Smooth muscle cell (in vitro differentiated cells): ENCODE measurements around the gene ATP4A. TPM values are rescaled to one million over a fixed set of nuclear protein-coding genes. Genes with fewer than 3 reads are reported as not detected.

Experiments used
- DNase-seq: peaks from one replicate; lab custom pipeline; 2025; ENCODE audit not compliant: unreplicated experiment; lab: John Stamatoyannopoulos, UW
- H2AFZ ChIP-seq: fragments of 200-600 bp; sonication (generic); 2 replicates; pipeline ENCODE4 v1.6.0; 2016; ENCODE audit warnings: antibody characterized with exemption, low read depth, mild to moderate bottlenecking
- H3F3A ChIP-seq: fragments of 200-600 bp; sonication (generic); 2 replicates; pipeline ENCODE4 v1.6.0; 2017; ENCODE audit warnings: antibody characterized with exemption, low read depth
- H3K27ac ChIP-seq: fragments of 200-600 bp; sonication (generic); 2 replicates; pipeline ENCODE4 v1.5.1; 2016; ENCODE audit warnings: low read depth, mild to moderate bottlenecking
- H3K27me3 ChIP-seq: fragments of 200-600 bp; sonication (generic); 2 replicates; pipeline ENCODE4 v1.6.1; 2016; ENCODE audit warnings: low read depth, mild to moderate bottlenecking
- H3K36me3 ChIP-seq: fragments of 200-600 bp; sonication (generic); 2 replicates; pipeline ENCODE4 v1.5.1; 2016; ENCODE audit warnings: low read depth
- H3K4me1 ChIP-seq: fragments of 200-600 bp; sonication (generic); 2 replicates; pipeline ENCODE4 v1.5.1; 2016; ENCODE audit warnings: low read depth
- H3K4me2 ChIP-seq: fragments of 200-600 bp; sonication (generic); 2 replicates; pipeline ENCODE4 v1.6.0; 2016; ENCODE audit warnings: mild to moderate bottlenecking
- H3K4me3 ChIP-seq: fragments of 200-600 bp; sonication (generic); 2 replicates; pipeline ENCODE4 v1.5.1; 2016; ENCODE audit warnings: mild to moderate bottlenecking
- H3K79me2 ChIP-seq: fragments of 200-600 bp; sonication (generic); 2 replicates; pipeline ENCODE4 v1.6.0; 2016; ENCODE audit warnings: low read depth, mild to moderate bottlenecking
- H3K9ac ChIP-seq: fragments of 200-600 bp; sonication (generic); 2 replicates; pipeline ENCODE4 v1.6.0; 2016; ENCODE audit warnings: low read depth
- H3K9me3 ChIP-seq: fragments of 200-600 bp; sonication (generic); replicated peaks from 2 replicates; pipeline ENCODE4 v1.5.1; 2016; ENCODE audit warnings: low read depth
- H4K20me1 ChIP-seq: fragments of 200-600 bp; sonication (generic); 2 replicates; pipeline ENCODE4 v1.6.0; 2016; ENCODE audit warnings: low read depth
- WGBS: methylation state at CpG from one replicate; pipeline ENCODE4 v1.1.7; 2016; ENCODE audit warnings: low lambda C conversion rate; 5-methylcytosine and 5-hydroxymethylcytosine counted together
- polyA plus RNA-seq: library from polyadenylated mRNA; unstranded; fragments of >200 nt; fragmentation: Nextera tagmentation; extraction: Ambion mirVana; gene quantifications from 2 replicates; pipeline ENCODE4 v1.2.1, GENCODE V29; 2016
- total RNA-seq: library from RNA; depleted of rRNA; stranded (reverse); fragments of >200 nt; gene quantifications from 2 replicates; pipeline ENCODE4 v1.2.3, GENCODE V29; 2014
- TF ChIP-seq, protein P1 (sequence below): fragments of 200-600 bp; sonication (generic); IDR thresholded peaks from 2 replicates; pipeline ENCODE4 v1.5.1; 2017; ENCODE audit warnings: borderline replicate concordance, mild to moderate bottlenecking, antibody characterized with exemption; ENCODE audit not compliant: insufficient read depth, poor library complexity, severe bottlenecking

Gene ATP4A
- total and polyA plus RNA-seq, 2 experiments from 2014 or later: not detected

DNA sequence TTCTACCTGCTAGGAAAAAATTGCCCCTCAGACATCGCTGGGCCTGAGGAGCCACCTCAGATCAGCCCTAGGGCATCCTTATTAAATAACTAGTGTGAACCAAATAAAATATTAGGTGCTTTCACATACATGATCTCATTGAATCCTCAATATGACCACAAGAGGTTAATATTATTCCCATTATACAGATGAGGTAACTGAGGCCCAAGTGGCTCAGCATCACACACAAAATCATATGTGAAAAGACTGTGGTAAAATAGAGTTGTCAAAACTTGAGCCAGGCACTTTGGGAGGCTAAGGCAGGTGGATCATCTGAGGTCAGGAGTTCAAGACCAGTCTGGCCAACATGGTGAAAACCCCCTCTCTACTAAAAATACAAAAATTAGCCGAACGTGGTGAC lies 47.1 kb downstream of the ATP4A start:
- TF ChIP-seq, protein P1, sequence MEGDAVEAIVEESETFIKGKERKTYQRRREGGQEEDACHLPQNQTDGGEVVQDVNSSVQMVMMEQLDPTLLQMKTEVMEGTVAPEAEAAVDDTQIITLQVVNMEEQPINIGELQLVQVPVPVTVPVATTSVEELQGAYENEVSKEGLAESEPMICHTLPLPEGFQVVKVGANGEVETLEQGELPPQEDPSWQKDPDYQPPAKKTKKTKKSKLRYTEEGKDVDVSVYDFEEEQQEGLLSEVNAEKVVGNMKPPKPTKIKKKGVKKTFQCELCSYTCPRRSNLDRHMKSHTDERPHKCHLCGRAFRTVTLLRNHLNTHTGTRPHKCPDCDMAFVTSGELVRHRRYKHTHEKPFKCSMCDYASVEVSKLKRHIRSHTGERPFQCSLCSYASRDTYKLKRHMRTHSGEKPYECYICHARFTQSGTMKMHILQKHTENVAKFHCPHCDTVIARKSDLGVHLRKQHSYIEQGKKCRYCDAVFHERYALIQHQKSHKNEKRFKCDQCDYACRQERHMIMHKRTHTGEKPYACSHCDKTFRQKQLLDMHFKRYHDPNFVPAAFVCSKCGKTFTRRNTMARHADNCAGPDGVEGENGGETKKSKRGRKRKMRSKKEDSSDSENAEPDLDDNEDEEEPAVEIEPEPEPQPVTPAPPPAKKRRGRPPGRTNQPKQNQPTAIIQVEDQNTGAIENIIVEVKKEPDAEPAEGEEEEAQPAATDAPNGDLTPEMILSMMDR: no peak
- H3K4me3 ChIP-seq: no peak overlapping the region
- no peaks in the 10 kb centered on the region for H4K20me1 ChIP-seq
- no peak overlapping the region for H3K4me2 ChIP-seq
- no peaks in the 10 kb centered on the region for H3K27me3 ChIP-seq
- WGBS: 96% methylated on average over 3 of the region's 3 CpGs
- no peak overlapping the region for H3K27ac ChIP-seq
- no peaks in the 10 kb centered on the region for H3K36me3 ChIP-seq
- no peak overlapping the region for H3K9ac ChIP-seq
- H2AFZ ChIP-seq: no peak overlapping the region
- no peaks in the 10 kb centered on the region for H3F3A ChIP-seq
- no peaks in the 10 kb centered on the region for H3K79me2 ChIP-seq
- no peak for DNase-seq
- no peaks in the 10 kb centered on the region for H3K4me1 ChIP-seq
- H3K9me3 ChIP-seq: no peaks in the 10 kb centered on the region

DNA sequence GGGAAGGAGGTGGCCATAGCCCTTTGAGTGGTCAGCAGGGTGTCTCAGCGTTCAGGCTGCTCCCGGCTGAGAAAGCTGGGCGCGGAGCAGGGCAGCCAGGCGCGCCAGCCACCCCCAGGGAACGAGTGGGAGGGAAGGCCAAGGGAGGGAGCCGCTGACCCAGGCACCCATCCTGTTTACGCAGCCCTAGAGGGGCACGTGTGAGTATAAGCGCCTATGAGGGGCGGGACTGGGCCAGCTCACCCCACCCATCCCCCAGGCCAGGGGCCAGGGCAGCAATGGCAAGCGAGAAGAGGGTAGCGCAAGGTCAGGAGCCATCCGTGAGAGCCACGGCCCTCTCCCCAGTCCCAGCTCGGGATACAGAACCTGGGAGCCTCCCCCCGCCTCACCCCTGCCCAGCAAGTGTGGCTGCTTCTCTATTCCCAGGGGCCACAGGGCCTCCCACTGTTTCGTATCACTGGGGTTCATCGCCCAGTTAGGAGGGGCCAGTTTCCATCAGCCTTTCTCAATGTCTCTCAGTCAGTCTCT lies 49.1 kb downstream of the ATP4A start:
- Histone ChIP-seq H3K9ac (no peak overlapping the region), H3F3A (no peaks in the 10 kb centered on the region), H3K4me1 (no peaks in the 10 kb centered on the region), H3K27me3 (no peaks in the 10 kb centered on the region), H4K20me1 (no peaks in the 10 kb centered on the region), H3K4me3 (no peak overlapping the region), H3K9me3 (no peaks in the 10 kb centered on the region), H3K27ac (no peak overlapping the region), H3K79me2 (no peaks in the 10 kb centered on the region), H2AFZ (no peak overlapping the region), H3K36me3 (no peaks in the 10 kb centered on the region), H3K4me2 (peak overlapping the region; percentile 54)
- no peak for DNase-seq
- WGBS: 35% methylated on average over 15 of the region's 20 CpGs
- TF ChIP-seq, protein P1: no peak

DNA sequence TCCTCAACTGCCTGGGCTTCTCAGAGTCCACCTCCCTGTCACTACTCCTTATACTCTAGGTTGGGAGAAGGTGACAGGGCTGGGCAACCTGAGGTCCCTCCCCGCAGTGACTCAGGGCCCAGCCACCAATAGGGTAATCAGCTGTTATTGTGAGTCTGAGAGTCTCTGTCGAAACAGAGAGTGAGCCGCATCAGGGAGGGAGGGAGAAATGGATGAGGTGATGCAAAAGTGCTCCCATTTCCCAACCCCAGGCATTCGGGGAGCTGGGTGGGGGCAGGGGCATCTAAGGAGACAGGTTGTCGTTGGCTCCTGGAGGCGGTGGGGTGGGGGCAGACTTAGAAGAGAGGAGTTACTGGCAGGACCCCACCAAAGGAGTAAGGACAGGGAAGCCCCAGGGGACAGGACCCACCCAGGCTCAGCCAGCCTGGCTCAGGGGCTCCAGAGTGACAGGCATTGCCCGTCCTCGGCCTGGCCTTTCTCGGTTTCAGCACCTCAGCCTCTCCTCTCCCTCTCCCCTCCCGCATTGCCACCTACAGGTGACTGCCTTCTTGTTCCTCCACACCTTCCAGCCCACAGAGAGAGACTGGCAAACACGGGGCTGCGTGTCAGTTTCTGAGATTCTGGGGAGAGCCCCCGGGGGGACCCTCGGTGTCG lies 49.7 kb downstream of the ATP4A start, which contains the start of gene DMKN:
DMKN (minus strand) TSS at position 22 of the 654 bp plus-strand sequence. CDS start 174 bp downstream, outside the sequence.
- Histone ChIP-seq H2AFZ (no peak within 1 kb of the TSS), H3K4me3 (no peak within 1 kb of the TSS), H3F3A (no peaks in the 10 kb centered on the region), H3K4me2 (peak within 1 kb of the TSS; percentile 54), H3K9ac (no peak within 1 kb of the TSS), H3K79me2 (no peaks in the 10 kb centered on the region), H4K20me1 (no peaks in the 10 kb centered on the region), H3K9me3 (no peaks in the 10 kb centered on the region), H3K27me3 (peaks cover under 1% of the 10 kb centered on the region), H3K36me3 (no peaks in the 10 kb centered on the region), H3K4me1 (peaks cover 3% of the 10 kb centered on the region), H3K27ac (no peak within 1 kb of the TSS)
- TF ChIP-seq, protein P1: no peak
- WGBS: 29% methylated on average over 15 of the region's 15 CpGs
- DNase-seq: no peak
